ENCODE data around the gene GADD45G. TPM values are rescaled to one million over a fixed set of nuclear protein-coding genes. Genes with fewer than 3 reads are reported as not detected.

The GADD45G gene
- total and polyA plus RNA-seq, 2 experiments from 2014 or later: 12.7 to 24.1 TPM

DNA sequence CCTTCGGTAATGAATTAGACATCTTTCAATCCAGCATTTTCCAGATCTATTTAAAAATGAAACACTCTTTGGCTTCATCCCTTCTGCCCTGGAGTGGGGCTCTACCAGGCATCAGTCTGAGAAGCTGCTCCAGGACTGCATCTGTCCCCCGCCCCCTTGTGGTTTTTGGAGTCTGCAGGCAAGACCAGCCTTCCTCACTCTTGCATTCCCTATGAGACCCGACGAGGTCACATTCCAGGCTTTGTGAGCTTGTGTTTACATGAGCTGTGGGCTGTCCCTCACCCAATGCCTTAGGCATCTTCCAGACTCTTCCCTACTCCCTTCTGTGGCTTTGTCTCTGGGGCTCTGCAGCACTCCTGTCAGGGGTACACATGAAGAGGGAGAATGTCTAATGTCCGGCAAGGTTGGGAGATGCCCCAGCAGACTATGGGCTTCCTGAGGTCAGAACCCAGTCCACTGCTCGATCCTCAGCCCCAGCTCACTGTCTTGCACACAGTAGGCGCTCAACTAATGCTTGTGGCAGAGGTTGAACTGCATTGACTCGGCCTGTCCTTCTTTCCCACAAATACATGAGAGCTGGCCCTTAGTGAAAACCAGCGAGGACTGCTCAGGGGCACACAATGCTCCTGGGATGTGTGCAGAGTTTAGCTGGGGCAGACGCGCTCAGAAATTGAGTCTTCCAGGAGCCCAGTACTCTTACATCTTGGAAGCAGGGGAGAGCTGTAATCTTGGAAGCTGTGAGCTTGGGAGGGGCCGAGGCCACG, 11.7 kb upstream of the GADD45G start:
- TF ChIP-seq POLR2AphosphoS5 (IDR thresholded peaks at IDR 0.05; ENCODE audit: low read depth) (no peak), CTCF (conservative IDR thresholded peaks at IDR 0.05; ENCODE audit: low read depth in 2 of 2) (peak; percentile 44 to 62; a peak in 3 of 4 replicates)
- TF ChIP-seq, protein P1, sequence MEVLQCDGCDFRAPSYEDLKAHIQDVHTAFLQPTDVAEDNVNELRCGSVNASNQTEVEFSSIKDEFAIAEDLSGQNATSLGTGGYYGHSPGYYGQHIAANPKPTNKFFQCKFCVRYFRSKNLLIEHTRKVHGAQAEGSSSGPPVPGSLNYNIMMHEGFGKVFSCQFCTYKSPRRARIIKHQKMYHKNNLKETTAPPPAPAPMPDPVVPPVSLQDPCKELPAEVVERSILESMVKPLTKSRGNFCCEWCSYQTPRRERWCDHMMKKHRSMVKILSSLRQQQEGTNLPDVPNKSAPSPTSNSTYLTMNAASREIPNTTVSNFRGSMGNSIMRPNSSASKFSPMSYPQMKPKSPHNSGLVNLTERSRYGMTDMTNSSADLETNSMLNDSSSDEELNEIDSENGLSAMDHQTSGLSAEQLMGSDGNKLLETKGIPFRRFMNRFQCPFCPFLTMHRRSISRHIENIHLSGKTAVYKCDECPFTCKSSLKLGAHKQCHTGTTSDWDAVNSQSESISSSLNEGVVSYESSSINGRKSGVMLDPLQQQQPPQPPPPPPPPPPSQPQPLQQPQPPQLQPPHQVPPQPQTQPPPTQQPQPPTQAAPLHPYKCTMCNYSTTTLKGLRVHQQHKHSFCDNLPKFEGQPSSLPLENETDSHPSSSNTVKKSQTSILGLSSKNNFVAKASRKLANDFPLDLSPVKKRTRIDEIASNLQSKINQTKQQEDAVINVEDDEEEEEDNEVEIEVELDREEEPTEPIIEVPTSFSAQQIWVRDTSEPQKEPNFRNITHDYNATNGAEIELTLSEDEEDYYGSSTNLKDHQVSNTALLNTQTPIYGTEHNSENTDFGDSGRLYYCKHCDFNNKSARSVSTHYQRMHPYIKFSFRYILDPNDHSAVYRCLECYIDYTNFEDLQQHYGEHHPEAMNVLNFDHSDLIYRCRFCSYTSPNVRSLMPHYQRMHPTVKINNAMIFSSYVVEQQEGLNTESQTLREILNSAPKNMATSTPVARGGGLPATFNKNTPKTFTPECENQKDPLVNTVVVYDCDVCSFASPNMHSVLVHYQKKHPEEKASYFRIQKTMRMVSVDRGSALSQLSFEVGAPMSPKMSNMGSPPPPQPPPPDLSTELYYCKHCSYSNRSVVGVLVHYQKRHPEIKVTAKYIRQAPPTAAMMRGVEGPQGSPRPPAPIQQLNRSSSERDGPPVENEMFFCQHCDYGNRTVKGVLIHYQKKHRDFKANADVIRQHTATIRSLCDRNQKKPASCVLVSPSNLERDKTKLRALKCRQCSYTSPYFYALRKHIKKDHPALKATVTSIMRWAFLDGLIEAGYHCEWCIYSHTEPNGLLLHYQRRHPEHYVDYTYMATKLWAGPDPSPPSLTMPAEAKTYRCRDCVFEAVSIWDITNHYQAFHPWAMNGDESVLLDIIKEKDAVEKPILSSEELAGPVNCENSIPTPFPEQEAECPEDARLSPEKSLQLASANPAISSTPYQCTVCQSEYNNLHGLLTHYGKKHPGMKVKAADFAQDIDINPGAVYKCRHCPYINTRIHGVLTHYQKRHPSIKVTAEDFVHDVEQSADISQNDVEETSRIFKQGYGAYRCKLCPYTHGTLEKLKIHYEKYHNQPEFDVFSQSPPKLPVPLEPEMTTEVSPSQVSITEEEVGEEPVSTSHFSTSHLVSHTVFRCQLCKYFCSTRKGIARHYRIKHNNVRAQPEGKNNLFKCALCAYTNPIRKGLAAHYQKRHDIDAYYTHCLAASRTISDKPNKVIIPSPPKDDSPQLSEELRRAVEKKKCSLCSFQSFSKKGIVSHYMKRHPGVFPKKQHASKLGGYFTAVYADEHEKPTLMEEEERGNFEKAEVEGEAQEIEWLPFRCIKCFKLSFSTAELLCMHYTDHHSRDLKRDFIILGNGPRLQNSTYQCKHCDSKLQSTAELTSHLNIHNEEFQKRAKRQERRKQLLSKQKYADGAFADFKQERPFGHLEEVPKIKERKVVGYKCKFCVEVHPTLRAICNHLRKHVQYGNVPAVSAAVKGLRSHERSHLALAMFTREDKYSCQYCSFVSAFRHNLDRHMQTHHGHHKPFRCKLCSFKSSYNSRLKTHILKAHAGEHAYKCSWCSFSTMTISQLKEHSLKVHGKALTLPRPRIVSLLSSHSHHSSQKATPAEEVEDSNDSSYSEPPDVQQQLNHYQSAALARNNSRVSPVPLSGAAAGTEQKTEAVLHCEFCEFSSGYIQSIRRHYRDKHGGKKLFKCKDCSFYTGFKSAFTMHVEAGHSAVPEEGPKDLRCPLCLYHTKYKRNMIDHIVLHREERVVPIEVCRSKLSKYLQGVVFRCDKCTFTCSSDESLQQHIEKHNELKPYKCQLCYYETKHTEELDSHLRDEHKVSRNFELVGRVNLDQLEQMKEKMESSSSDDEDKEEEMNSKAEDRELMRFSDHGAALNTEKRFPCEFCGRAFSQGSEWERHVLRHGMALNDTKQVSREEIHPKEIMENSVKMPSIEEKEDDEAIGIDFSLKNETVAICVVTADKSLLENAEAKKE (CRISPR knock-in tag; IDR thresholded peaks at IDR 0.05): peak; percentile 86; the same call in 1 of the 2 replicates
- Mint-ChIP-seq H3K27ac (no peak overlapping the region; the same call in 1 of the 2 replicates), H3K27me3 (ENCODE audit: insufficient read depth, low read depth, poor library complexity) (peaks cover 13% of the 10 kb centered on the region), H3K4me3 (no peak overlapping the region), H3K36me3 (ENCODE audit: low read depth) (no peaks in the 10 kb centered on the region), H3K4me1 (peaks cover 16% of the 10 kb centered on the region), H3K9me3 (no peaks in the 10 kb centered on the region)
- 0 out of 2 replicates have a peak, but pooled peaks cover 6% of the 10 kb centered on the region for H3K4me1 ChIP-seq (ENCODE audit: insufficient read depth)
- H3F3A ChIP-seq (replicated peaks; ENCODE audit: low read depth): no peaks in the 10 kb centered on the region
- H3K27me3 ChIP-seq (ENCODE audit: insufficient read depth): no peaks in the 10 kb centered on the region
- no peak overlapping the region for H3K27ac ChIP-seq (ENCODE audit: low read depth)
- peak; percentile 91 for DNase-seq (ENCODE audit: low spot score)
- H3K36me3 ChIP-seq (ENCODE audit: insufficient read depth): no peaks in the 10 kb centered on the region
- peak overlapping the region; percentile 31; the same call in 1 of the 2 replicates for H3K4me2 ChIP-seq
- H2AFZ ChIP-seq: peak overlapping the region; percentile 90
- peak; percentile 94 for ATAC-seq
- H3K79me2 ChIP-seq (replicated peaks; ENCODE audit: insufficient read depth): no peaks in the 10 kb centered on the region
- H4K20me1 ChIP-seq (replicated peaks; ENCODE audit: insufficient read depth): no peaks in the 10 kb centered on the region
- H3K9me2 ChIP-seq (ENCODE audit: insufficient read depth): no peaks in the 10 kb centered on the region
- H3K4me3 ChIP-seq: no peak overlapping the region
